Stimulated activated CD8-positive, alpha-beta memory T cell treated with anti-CD3 and anti-CD28 coated beads, Interleukin-7, amount 100 ng/mL, for 1 hour (primary cell): ENCODE measurements around the gene CARM1.
"Not testable (repeated sequence)": the region's sequence is repeated elsewhere in the genome, so short reads cannot be mapped to it uniquely, and the experiment has no call there.

ENCODE experiments used
- DNase-seq, 2 donors: peaks; one replicate each; pipeline ENCODE4 v3.0.0-alpha.2; 2020; ENCODE audit warnings: low read depth in 2 of 2

CARM1 gene

DNA sequence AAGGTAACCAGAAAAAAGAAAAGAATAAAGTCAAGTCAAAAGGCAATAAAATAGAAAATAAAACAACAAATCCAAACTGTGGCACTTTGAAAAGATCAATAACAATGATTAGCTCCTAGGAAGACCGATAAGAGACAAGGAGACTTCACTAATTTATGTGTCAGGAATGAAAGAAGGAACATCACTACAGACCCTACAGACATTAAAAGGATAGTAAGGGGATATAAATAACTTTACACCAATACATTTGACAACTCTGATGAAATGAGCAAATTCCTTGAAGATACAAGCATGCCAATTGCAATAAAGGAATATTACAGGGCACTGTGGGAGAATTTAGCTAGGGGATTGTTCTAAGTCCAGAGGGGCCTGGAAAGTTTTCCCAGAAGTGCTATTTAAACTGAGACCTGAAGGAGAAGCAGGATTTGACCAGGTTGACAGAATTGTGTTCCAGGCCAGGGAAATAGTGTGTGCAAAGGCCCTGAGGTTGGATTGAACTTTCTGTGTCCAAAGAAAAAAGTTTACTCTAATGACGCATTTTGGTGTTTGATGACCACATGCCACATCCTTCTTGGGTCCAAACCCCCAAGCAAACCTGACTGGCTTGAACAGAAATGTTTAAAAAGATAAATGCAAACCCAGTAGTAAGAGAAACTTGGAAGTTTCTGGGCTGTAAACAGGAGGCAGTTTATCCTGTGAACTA is 24.7 kb upstream of the CARM1 start:
- DNase-seq = no peak

DNA sequence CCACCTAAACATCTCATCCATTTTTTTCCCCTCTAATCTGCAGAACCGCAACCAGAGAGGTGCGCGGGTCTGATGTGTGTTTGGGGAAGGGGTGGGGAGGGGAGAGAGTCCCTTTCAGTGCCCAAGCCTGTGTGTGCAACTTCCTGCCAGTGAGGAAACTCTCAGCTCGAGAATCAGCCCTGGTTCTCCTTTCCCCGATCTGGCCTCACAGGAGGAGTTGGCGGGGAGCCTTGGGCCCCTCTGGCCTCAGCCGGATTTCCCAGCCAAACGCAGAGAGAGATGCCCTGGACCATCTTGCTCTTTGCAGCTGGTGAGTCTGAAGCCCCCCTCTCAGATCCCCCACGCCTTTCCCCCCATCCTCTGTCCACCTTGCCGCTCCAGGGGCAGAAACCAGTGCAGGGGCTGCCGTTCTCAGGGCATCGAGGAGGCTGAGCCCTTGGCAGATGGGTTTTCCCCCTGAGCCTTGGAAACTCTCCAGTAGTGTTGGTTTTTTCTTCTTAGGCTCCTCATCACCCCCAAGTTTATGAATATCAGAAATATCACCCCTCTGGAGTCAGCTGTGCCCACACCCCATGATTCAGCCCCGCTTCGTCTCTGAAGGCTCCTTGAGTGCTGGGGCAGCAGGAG is 23.0 kb upstream of the CARM1 start, which contains the start of gene C19orf38:
TSS of gene C19orf38 (plus strand) at position 186 of the 627 bp plus-strand sequence. CDS start at position 280, 94 bp downstream.
- DNase-seq = no peak

DNA sequence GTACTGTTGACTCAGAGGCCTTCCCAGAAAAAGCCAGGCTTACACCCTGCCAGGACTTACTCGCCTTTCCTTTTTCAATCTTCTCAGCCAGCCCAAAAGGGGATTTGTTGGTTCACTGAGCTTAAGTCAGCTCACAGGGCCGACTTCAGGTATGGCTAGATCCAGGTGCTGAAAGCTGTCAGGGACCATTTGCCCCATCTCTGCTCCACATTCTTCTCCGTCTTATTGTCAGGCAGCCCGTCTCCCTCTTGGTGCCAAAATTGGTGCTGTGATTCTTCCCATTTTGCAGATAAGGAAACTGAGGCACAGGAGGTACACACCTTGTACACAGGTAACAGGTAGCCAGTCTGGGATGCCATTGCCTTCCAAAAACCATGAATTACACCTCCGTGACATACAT is 20.7 kb upstream of the CARM1 start:
- DNase-seq = no peak

DNA sequence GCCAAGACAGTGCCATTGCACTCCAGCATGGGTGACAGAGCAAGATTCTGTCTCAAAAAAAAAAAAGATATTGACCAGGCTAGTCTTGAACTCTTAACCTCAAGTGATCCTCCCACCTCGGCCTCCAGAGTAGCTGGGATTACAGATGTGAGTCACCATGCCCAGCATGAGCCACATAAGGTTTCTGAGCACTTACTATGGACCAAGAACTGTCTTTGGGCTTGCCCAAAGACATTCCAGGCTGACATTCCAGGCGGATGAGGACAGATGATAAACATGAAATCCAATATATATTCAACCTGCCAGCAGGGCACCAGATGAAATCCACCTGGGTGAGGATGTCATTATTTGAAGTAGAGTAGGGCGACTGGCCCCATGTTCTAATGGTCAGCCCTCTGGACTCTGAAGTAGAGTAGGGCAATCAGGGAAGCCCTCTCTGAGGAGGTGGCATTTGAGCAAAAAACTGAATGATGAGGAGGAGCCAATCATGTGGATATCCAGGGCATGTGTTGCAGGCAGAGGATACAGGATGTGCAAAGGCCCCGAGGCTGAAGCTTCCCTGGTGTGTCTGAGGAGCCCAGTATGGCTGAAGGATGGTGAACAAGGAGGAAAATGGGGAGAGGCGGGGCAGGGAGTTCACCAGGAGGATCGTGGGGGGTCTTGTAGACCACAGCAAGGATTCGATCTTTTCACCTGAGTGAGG is 19.1 kb upstream of the CARM1 start:
- no peak for DNase-seq

DNA sequence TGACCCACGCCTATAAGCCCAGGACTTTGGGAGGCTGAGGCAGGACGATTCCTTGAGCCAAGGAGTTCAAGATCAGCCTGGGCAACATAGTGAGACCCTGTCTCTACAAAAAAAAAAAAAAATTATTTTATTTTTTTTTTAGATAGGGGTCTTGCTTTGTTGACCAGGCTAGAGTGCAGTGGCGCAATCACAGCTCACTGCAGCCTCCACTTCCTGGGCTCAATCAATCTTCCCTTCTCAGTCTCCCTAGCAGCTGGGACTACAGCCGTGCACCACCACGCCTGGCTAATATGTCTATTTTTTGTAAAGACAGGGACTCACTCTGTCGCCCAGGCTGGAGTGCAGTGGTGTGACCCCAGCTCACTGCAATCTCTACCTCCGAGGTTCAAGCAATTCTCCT is 18.4 kb upstream of the CARM1 start:
- DNase-seq = no peak

DNA sequence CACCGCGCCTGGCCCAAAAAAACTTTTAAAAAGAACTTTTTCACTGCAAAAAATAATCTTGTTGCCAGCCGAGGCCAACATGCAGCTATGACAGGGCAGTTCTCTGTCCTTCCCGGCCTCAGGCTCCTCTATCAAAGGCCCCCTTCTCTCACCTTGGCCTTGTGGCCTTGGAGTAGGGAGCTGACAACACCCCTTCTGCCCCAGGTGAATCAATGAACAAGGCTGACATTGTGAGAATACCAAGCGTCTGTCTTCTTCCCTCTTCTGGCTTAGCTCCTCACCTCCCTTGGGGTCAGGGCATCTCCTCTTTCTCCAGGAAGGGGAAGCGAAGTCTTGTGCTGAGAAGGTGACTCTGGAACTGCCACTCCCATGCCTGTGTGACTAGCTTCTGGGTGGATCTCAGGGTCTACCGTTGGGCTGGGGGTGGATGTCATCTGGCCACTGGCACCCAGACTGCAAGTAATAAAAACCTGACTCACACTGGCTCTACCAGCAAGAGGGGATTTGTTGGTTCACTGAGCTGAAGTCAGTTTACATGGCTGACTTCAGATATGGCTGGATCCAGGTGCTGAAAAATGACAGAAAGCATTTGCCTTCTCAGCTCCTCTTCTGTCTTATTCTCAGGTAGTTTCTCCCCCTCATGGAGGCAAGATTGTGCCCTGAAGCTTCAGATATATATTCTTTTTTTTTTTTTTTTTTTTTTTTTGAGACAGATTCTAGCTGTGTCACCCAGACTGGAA is 16.8 kb upstream of the CARM1 start:
- DNase-seq = no peak

DNA sequence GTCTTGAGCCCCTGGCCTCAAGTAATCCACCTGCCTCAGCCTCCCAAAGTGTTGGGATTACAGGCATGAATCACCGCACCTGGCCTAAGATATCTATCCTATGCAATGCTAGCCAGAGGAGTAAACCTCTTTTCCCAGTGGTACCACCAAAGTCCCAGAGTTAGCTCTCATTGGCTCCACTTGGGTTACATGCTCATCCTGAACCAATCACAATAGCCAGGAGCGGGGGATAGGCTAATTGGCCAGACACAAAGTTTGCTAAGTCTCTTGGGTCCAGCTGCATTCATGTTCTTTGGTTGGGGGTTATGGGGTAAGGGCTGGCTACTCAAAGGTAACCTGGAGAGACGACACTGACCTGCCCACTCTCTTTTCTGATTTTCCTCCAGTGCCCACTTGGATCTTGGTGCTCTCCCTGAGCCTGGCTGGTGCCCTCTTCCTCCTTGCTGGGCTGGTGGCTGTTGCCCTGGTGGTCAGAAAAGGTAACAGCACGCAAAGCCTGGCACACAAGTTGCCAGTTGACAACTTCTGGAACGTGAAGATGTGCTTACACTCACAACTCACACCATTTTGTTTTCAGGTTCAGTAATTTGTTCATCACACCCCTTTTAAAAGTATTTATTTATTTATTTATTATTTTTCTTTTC is 15.4 kb upstream of the CARM1 start:
- no peak for DNase-seq

DNA sequence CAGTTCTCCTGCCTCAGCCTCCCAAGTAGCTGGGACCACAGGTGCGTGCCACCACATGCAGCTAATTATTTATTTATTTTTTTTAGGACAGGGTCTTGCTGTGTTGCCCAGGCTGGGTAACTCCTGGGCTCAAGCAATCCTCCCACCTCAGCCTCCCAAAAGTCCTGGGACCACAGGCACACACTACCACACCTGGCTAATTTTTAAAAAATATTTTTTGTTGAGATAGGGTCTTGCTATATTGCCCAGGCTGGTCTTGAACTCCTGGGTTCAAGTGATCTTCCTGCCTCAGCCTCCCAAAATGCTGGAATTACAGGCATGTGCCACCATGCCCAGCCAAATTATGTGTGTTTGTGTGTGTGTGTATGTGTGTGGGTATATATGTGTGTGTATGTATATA is 14.5 kb upstream of the CARM1 start:
- not testable (repeated sequence) for DNase-seq

DNA sequence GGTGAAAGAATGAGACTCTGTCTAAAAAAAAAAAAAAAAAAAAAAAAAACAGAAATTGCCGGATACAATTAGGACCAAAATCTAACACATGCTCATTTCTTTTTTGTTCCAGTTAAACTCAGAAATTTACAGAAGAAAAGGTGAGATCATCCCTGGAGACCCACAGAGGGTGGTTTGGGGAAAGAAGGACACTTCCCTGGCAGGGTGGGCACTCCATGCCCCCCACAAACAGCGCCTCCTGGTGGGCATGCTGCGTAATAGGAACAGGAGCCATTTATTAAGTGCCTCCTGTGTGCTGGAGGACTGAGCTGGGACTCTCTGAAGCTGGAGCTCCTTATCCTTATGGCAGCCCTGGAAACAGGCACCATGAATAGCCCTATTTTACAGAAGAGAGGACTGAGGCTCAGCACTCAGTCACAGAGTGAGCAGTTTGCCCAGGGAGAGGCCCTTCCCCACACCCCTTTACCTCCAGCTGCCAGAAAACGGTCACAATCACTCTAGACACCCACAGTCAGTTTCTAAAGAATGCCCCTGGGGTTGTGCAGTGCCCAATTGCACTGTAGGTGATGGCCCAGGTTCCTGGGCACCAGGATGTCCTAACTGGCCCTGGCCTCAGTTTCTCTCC is 13.0 kb upstream of the CARM1 start:
- no peak for DNase-seq

DNA sequence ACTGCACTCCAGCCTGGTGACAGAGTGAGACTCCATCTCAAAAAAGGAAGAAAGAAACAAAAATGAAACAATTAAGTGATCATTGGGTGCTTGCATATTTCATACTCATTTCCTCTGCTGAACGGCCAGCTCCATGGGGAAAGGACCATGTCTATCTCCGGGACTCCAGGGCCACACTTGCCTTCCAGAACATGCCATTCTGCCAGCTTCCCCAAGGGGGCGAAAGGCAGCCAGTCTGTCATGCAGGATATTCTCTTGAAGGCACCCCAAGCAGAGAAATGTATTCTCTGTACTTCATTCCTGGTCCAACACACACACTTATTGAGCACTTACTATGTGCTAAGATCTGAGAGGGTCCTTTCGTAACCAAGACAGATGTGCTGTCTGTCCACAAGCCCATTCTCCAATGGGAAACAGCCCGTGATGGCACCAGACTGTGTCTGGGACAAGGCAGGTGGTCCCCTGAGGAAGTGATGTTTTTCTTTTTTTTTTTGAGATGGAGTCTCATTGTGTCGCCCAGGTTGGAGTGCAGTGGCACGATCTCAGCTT is 10.2 kb upstream of the CARM1 start:
- no peak for DNase-seq

DNA sequence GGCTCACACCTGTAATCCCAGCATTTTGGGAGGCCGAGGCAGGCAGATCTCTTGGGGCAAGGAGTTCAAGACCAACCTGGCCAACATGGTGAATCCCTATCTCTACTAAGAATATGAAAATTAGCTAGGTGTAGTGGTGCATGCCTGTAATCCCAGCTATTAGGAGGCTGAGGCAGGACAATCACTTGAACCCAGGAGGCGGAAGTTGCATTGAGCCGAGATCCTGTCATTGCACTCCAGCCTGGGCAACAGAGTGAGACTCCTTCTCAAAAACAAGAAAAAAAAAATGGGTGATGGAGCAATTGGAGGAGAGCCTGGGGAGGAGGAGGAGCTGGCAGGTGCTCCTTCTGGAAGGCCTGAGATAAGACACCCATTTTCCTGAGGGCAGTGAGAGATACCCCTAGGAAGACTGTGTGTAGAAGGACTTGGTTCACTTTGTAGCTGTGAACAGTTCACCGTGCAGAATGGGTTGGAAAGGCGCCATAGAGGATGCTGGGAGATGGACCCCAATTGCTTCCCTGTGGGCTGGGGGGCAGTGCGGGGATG is 8.7 kb upstream of the CARM1 start:
- DNase-seq = no peak

DNA sequence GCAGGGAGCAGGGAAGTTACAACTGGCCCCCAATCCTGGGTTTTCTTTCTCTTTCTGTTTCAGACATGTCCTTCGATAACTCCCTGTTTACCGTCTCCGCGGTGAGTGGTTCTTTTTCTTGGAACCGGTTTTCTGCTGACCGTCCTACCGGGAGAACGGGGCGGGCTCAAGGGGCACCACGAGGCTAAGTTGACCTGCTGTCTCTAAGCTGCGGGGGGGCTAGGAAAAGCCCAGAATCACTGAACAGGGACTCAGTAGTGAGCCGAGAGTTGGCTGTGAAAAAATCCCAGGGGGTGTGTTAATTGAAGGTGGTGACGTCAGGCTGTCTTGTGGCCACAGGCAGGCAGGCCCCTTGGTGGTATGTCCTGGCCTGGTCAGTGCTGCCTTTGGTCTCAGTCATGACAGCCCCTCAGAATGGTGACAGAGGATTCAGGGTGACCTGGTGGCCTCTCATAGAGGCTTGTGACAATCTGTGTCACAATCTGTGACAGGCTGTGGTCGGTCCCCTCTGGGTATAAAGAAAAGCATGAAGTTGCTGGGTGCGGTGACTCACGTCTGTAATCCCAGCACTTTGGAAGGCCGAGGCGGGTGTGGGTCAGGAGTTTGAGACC is 8.1 kb upstream of the CARM1 start:
- DNase-seq = no peak

DNA sequence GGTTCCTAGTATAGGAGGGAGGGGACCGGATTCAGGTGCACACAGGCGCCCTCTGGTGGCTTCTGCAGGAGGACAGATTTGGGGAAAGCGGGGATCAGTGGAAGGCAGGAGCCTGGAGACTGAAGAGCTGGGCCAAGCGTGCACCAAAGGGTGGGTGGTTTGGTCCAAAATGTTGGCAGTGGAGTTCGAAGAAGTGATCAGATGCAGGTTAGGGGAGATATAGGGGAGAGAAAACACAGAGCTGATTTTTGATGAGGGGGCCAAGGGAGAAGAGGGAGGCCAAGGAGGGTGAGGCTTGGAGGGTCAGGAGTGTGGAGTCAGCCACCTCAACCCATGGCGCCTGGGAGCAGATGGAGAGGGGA is 6.8 kb upstream of the CARM1 start:
- peak; percentile 54 to 72 for DNase-seq

DNA sequence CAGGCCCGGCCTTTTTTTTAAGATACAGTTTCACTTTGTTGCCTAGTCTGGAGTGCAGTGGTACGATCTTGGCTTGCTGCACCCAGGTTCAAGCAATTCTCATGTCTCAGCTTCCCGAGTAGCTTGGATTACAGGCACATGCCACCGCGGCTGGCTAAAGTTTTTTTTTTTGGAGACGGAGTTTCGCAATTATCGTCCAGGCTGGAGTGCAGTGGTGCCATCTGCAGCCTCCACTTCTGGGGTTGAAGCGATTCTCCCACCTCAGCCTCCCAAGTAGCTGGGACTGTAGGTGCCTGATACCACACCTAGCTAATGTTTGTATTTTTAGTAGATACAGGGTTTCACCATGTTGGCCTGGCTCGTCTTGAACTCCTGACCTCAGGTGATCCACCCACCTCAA is 4.9 kb upstream of the CARM1 start:
- no peak for DNase-seq

DNA sequence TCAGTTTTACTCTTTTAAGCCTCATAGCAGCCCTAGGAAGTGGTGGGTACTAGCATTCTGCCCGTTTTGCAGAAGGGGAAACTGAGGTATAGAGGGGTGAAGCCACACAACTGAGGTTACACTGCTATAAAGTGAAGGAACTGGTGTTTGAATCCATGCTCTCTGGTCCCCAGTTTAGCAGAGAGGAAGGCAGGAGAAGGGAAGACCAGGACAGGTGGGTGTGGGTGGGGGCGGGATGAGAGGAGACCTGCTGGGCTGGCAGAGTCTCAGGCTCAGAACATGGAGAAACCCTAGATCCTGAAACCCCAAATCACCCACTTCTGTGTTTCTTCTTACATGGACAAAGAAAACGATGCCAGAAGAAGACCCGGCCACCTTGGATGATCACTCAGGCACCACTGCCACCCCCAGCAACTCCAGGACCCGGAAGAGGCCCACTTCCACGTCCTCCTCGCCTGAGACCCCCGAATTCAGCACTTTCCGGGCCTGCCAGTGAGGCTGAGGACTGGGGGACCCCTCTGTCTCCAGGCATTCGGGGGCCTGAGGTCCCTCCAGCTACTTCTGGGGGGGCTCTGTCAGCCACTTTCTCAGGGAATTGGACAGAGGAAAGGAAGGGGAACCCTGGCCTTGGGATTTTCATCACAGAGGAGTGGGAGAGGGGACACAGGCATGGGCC is 2.3 kb upstream of the CARM1 start:
- no peak for DNase-seq

DNA sequence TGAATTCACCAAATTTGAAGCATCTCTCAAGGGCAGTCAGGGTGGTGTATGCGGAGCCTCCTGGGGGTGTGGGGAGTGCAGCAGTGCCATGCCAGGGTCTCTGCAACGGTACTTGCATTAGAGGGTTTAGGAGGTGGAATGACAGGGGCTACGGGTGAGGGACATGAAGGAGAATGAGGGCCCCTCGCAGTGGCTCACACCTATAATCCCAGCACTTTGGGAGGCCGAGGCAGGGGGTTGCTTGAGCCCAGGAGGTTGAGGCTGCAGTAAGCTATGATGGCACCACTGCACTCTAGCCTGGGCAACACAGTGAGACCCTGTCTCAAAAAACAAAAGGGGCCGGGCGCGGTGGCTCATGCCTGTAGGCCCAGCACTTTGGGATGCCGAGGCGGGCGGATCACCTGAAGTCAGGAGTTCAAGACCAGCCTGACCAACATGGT is 1.5 kb upstream of the CARM1 start:
- not testable (repeated sequence) for DNase-seq

DNA sequence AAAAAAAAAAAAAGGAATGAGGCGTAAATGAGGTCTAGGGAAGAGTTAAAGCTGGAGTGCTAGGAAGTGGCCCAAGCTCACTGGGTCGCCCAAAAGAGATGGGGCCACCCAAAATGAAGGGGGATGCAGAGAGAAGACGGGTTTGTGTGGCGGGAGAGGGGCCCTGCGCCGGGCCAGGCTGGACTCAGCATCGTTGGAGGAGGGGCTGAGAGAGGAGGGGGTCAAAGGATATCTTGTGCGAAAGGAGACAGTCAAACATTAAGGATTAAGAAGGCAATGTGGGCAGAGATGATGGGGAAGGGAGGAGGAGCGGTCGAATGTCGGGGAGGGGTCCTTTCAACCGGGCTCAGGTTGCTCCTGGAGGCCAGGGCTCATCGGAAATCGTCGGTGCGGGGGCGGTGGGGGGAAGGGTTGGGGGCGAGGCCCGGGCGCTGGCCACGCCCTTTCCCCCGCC is 825 bp upstream of the CARM1 start:
- no peak for DNase-seq

DNA sequence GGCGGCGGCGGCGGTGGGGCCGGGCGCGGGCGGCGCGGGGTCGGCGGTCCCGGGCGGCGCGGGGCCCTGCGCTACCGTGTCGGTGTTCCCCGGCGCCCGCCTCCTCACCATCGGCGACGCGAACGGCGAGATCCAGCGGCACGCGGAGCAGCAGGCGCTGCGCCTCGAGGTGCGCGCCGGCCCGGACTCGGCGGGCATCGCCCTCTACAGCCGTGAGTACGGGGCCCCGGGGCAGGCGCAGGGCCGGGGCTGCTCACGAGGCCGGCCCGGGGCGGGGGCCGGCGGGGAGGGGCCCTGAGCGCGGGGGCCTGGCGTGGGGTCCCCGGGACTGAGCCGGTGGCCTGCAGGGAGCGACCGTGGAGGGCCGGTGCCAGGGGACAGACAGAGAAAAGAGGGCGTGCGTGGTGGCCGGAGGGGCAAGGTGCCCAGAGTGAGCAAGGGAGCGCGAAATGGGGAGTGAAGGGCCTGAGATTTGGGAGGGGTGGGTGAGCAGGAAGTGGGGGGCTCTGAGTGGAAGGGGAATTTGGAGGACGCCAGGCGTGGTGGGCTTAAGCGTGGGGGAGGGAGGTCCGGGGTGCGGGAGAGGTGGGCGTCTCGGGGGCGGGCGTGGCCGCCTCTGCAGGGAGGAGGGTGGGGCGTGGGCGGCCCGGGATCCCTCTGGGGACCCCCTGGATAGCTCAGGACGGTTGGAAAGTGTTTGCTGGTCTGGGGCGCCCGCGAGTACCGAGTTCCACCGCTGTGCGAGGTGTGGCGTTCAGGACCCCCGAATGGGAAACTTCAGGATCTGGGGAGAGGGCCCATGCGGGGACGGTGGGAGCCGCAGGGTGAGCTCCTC is 575 bp downstream of the CARM1 start:
- no peak for DNase-seq
